Cerebellar nuclear complex (tissue), 1 donor: Measurements from ENCODE around the gene FAM25G.

Experiments
- DNase-seq, 2 experiments: peaks; one replicate each; lab custom pipeline; 2025; lab: John Stamatoyannopoulos, UW

The FAM25G gene

GRCh38 chr10:47449102-47449978, 42.2 kb downstream of the FAM25G start:
- DNase-seq = no peak

DNA sequence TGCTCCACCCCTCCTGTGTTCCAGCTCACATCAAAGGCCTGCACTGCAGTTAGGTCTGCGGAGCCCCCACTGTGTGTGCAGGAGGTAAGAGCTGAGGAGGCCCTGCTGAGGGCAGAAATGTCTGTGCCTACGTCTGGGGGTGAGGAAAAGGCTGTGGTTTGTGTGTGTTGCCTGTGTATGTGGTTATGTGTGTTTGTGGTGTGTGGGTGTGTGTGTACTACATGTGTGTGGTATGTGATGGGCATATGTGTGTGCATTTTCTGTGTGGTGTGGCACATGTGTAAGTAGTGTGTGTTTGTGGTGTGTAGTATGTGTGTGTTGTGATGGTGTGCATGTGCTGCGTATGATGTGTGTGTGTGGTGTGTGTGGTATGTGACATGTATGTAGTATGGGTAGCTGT, 43.8 kb downstream of the FAM25G start:
- no peak for DNase-seq

- no peak for DNase-seq
These were observed 44.3 kb downstream of the FAM25G start for GRCh38 chr10:47447209-47447608.

DNA sequence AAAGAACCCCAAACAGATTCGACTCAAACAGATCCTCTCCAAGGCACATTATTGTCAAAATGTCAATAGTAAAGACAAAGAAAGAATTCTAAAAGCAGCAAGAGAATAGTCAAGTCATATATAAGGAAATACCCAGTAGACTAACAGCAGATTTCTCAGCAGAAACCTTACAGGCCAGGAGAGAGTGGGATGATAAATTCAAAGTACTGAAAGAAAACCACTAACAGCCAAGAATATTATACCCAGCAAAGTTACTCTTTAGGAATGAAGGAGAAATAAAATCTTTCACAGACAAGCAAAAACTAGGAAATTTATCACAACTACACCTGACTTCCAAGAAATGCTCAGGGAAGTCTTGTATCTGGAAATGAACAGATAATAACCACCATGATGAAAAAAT, 45.8 kb downstream of the FAM25G start:
- DNase-seq = no peak

GRCh38 chr10:47444047-47444446, 47.5 kb downstream of the FAM25G start:
- DNase-seq = no peak

GRCh38 chr10:47443145-47443544, 48.4 kb downstream of the FAM25G start:
- DNase-seq = no peak

DNA sequence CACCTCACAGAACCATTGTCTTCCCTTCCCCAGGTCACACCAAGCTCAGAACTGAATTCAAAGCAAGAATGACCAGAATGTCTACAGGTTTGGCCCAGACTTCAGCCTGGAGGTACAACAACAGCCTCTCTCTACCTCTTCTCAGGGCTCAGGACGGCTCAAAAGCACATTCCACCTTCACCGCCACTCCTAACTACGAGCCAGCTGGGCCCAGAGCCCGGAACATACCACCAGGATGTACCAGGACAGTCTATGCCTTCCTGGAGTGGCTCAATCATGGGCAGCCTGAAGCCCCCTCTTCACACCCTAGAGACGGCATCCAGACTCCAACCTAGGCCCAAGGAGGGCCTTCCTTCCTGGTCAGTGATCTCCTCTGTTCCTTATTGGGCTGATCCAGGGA, 49.1 kb downstream of the FAM25G start:
- no peak for DNase-seq

- DNase-seq = no peak
These were observed 49.6 kb downstream of the FAM25G start for GRCh38 chr10:47441938-47442337.

DNA sequence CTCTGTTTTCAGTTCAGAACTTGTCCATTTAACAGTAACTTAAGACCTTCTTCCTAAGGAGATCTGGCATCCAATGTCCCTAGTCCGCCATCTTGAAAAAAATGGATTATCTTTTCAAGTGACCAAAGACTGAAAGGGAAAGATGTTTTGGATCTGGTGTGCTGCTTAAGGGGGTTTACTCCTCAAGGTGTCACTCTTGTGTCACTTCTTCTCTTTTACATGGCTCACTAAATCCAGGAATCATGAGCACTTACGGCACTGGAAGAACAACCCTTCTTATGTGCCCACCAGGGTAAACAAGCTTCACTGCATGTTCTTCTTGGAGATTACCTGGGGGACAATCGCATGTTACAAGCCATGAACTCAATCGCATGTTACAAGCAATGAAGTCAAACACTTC, 51.3 kb downstream of the FAM25G start:
- no peak for DNase-seq

- DNase-seq = no peak
These were observed 52.5 kb downstream of the FAM25G start for GRCh38 chr10:47438857-47439474.
